NCI-H1436 treated with DMSO at 0.1 percent for 48 hours (cell line): Measurements from ENCODE around the gene ASB7.

Experiments used
- DNase-seq: peaks from one replicate; lab custom pipeline; 2025; lab: John Stamatoyannopoulos, UW

Gene ASB7

DNA sequence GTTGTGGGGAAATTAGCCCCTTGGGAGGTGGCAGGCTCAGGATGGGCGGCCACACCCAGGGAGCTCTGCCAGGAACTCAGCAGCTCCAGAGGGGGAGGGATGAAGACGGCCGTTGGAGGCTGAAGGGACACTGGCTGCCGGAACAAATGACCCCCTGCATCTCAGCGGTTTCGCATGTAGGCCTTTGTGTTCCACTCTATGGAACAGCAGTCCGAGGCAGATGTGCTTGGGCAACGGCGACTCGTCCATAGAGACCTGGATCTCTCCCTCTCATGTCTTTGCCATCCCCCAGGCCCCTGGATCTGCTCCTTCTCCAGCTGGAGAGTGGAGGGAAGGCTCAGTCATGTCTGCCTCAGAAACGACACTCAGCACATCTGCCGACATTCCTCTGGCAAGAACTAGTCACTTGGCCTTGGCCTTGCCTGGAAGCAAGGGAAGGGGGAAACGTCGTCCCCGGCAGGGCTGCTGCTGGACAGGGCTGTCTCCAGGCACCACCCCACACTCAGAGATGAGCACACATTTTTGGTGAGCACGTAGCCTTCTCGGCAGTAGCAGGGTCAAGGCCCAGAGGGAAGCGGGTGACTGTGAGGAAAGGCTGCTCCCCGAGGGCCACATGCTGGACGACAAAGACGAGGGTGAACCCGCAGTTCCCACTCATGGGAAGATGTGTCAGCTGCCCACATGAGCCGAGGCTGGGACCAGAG, 83.8 kb downstream of the ASB7 start:
- no peak for DNase-seq

DNA sequence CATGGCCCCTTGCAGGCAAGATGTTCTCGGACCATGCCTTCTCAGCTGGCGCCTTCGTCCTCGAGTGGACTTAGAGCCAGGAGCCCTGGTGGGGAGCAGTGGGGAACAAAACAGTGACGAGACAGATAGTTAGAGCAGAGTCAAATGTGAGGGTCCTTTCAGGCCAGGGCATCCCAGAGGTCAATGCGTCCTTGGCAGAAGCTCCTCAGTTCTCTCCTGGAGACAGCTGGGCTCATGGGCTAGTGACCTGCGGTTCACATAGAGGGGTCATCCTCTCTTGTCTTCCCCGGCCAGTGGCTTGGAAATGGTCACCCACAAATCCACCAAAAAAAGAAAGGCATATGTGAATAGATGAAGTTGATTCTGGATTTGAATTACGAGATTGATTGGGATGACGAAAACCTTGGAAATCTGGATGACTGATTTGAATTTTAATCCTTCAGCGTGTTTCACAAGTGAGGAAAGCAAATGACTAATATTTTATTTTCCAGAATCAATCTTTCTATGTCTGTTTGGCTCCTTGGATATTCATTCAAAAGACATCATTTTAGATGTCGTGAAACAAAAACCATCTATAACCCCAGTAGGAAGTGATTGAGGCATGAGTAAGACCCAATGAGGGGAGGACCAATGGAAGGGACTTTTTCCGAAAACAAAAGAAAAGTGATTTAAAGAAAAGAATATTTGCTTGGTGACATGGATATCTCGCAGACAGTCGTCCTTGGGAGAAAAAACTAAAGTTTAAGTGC, 84.5 kb downstream of the ASB7 start:
- DNase-seq = no peak

DNA sequence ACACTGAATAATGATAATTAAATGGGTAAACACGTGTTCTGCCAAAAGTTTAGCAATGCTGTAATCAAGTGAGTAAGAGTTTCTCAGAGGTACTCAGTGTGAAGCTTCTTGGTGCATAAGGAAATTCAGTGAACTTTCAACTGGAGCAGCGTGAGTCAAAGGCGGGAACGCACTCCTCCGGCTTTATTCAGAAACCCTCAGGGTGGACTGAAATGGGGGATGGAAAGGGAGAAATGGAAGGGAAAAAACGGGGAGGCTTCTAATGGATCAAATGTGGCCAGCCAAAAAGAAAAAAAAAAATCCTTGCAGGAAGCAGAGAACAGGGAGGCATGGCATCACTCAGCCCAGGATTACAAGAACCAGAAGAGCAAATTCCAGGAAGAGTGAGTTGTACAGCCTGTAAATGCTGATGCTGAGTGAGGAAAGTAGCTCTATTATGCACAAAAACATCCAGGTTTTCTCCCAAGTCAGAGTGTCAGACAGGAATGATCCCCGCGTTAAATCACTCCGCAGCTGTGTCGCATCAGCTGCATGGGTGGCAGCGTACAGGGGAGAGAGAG, 85.3 kb downstream of the ASB7 start:
- no peak for DNase-seq

DNA sequence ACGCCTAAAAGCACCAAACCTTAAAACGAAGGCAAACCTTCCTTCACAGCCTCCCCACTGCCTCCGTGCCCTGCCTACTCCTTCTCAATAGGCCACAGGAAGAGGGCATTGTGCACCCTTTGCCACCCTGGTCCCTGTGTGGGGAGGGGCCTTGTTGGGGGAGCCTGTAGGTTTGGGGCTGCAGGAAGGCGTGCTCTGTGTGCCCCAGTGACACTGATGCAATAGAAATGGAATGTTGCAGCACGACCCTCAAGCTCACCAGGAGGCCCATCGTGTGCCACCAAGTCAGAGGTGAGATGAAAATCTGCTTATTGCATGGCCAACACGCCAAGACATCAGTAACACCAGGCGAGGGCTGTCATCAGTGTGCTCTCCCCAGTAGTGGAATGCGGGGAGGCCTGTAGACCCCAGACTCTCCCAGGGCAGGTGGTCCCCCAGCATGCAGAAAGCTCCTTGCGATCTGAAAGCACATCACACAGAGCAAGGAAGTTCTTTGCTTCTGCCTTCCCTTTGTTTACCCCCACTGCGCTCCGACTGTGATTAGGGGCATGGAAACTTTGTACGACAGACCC, 86.2 kb downstream of the ASB7 start:
- DNase-seq = no peak

DNA sequence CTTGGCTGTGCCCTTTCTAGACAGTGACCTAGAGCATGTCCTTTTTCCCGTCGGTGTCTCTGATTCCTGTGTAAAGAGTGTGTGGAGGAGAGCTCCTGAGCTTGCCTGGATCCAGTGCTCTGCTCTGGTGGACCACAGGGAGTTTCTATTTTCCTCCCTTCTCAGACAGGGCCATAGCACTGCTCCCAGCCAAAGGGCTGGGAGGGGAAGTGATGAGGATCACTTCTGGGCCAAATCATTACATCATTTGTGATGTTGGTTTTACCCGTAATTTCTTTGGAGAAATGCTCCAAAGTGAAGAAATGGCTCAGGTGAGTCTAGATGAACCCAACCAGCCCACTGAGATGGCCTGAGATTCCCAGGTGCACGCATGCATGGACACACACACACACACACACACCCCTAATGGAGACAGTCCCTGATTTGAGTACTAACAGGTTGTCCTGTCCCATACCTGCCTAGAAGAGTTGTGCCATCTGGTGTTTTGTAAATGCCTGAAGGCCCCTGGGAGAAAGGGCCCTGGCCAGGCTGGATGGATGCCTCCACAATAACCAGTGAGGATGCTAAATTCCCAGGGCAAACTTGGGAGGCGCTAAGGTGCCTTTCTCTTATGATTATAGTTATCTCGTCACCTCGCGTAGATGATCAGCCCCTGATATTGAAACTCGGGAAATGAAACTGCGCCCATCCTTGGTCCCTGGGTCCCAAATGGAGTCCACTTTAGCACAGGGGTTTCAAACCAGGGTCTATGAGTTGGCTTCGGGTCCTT, 86.9 kb downstream of the ASB7 start:
- DNase-seq = no peak

DNA sequence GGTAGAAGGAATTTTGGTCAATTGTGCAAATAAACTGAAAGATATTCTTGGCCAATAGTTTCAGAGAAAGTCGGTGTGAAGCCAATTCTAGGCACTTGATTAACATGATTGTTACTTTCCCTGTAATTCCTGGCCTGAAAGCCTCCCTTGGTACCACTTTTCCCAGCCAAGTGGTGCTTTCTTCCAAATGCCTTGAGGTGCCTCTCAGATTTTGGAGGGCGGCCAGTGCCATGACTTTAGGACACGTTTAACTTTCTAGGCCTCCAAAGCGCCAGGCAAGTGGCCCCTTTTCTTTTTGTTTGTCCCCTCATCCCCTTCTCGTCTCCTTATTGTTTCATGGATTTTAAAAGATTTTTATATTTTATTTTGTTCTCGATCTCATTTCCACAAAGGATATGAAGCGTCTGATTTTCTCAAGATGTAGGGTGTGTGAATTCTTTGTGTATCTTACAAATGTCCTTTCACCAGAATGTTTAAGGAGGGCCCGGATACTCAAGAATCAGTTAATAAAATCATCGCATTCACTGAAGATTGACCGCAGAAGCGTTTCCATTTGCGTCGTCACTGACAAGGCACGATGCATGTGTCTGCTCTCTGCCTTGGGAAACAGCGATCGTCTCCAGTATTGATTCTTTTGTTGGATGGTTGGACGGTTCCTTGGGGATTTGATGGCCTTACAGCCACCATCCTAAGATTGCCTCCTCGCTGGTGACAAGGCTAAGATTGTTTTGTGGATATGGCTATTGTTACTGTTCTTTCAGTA, 87.8 kb downstream of the ASB7 start:
- DNase-seq = no peak

DNA sequence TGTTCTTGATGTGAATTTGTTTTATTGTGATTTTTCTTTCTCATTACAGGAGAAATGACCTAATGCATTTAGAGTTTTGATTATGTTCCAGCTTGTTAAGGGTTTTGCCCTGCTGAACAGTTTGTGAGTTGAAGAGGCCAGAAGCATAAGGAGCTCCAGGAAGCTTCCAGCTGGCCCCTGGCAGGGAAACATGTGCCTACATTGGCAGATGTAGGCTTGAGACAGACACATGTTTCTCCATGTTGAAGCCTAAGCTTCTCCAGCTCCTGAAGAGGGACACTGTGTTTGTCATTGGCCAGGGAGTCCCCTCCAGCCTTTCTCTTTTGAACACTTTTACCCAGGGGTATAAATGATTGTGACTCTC, 88.4 kb downstream of the ASB7 start:
- DNase-seq = no peak

DNA sequence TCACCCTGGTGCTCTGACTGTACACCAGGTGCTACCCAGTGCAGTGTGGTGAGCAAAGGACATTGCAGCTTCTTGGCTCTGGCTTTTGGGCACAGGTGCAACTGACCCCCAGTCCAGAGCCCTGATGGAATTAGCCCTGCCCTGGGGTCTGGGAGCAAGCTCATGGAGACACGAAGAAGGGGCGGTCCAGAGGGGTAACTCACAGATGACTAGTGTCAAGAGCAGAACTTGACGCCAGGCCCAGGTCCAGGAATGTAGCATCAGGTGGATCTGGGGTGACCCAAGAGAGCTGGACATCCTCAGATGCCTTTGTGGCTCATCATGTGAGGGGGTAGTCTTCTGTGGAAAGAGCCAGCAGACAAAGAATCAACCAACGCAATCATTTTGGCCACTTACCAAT, 88.9 kb downstream of the ASB7 start:
- no peak for DNase-seq

DNA sequence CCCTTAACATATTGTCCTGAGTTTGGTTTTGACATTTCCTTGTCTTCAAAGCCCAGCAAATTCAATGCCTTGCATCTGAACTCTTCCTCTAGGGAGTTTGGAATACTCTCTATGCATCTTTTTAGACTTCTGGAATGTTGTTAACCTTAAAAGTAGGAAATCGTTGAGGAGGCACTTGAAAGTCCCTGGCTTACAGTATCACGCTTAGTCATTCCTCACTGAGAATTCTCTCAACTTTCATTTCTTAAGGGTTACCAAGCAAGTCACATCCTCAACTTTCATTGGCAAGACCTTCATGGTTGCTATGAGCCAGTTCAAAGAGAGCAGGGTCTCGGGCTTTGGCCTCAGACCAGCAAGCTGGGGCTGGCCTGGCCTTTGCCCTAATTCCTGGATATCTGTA, 89.9 kb downstream of the ASB7 start:
- DNase-seq = no peak

DNA sequence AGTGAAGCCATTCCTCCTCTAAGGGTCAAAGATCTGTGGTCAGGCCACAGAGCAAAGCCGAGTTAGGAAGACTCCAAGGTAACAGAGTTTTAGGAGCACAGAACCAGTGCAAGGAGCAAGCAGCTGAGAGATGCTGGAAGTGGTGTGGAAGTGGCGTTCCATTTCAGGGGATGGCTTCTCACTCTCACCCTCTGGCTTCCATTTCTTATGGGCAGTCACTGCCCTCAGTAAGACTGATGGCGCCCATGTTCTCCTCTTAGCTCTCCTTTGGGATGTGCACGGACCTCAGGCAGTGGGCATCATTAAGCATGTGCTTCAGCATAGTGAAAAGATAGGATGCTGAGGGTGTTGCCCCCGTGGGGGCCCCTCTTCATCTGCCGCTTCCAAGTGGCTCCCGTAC, 90.3 kb downstream of the ASB7 start:
- DNase-seq = no peak

DNA sequence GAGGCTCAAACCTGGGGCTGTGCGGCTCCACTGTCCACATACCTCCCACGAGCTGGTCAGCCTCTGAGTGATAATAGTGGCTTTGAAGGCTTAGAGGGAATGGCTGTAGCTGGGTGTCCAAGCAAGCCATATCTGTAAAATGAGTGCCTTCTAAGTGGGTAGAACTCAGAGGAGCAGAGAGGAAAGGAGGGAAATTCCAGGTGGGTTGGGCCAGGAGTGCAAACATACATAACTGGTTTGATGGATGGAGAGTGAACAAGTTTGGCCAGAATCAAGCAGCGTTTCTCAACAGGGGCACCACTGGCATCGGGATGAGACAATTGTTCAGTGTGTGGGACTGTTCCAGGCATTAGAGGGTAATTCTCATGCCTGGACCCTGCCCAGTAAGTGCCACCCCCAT, 91.1 kb downstream of the ASB7 start:
- DNase-seq = no peak

DNA sequence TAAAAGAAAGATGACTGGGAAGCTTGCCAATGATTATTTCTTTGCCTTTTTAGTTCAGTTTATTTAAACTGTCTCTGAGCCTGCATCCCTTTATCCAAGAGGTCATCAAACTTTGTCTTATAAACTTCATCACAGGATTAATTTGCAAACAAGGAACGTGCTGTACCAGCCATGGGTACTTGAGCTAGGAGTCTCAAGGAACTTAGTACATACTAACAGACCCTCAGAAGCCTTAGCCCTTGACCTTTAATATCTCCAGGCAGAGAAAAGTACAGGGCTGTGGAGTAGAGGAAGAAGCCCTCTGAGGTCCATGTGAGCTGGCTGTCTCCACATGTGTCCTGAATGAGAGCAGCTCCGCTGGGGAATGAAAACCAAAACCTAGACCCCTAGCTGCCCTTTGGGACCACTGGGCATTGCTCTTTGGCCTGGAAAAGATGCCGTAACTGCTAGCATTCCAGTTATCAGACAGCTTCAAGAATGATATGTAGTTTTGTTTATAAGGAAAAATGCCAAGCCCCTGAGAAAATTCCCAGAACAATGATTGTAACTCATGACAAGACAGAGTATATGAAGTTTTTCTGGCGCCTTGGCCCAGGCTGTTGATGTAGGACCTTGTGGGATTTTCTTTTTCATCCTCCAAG, 92.1 kb downstream of the ASB7 start:
- no peak for DNase-seq

DNA sequence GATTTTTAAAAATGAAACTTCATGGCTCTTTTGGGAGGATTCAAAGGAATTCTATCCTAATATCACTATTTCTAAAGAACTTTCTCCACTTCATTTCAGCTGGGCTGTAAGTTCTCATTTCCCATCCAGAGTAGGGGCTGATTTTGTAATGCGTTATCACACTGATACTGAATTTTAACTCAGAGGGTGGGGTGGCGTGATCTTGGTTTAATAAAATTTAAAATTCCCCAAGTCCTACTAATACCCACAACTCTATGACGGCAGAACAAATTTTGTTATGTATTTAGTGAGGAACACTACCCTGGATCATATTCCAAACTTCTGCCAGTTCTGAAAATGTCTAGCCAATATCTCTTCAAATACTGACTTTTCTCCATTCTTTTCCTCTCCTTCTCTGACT, 92.7 kb downstream of the ASB7 start:
- DNase-seq = no peak

DNA sequence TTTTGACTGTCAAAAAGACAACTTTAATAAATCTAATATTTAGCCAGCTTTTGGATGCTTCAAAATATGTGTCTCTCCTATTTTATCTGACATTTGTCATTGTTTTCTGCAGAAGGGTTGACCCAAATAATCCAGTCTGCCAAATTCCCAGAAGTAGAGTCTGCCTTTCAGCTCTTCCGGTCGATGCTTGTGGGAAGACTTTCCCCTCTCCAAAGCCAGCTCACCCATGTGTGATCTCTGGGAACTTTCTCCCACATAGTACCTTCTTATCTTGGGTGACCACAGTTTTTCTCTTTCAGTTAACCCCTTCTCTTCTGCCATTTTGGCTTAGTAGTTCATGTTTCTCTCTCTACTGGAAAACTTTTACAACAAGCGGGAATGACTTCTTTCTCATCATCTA, 94.1 kb downstream of the ASB7 start:
- DNase-seq = no peak
